Amniotic epithelial cell (primary cell): ENCODE measurements around the gene GPAT3.

Experiments
- DNase-seq: peaks from one replicate; pipeline ENCODE4 v3.0.0-alpha.2; 2010; ENCODE audit warnings: low read depth

The GPAT3 gene

DNA sequence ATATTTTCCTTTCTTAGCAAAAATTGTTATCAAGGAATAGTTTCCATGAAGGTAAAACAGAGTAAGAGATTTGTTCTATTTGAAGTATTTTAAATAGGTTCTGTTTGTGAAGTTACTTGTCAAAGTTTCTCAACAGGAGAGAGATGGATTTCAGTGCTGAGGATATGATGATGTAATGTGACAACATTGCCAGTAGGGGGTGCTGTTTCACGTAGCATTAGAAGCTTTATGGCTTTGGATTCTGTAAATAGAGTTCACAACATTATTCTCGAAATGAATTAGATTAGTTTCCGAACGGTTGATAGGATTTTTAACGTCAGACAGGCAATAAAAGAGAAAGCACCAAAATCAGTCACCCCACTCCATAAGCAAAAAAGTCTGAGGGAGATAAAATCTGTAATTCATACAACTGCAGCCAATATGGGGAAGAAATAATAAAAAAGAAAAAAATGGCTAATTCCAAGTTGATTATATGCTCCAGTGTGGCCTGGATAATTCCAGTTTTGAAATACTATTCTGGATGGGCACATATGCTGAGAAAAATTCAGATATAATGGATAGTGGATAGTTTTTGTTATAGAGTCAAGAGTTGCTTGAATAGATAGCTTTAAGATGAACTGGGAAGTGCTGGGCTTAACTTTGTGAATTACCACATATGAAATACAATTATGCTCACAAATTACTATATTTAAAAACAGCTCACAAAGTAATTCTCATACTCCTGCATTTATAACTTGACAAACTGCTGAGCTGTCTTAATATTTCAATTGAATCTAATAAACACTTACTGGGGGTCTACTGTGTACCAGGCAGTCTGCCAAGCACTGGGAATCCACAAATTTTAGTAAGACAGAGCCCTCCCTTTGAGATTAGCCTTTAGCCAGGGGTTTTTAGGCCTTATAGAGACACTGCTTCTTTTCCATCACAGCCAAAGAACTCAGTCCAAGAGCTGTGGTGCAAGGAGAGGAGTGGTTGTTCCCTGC, 109.1 kb downstream of the GPAT3 start:
- peak; percentile 66 for DNase-seq

DNA sequence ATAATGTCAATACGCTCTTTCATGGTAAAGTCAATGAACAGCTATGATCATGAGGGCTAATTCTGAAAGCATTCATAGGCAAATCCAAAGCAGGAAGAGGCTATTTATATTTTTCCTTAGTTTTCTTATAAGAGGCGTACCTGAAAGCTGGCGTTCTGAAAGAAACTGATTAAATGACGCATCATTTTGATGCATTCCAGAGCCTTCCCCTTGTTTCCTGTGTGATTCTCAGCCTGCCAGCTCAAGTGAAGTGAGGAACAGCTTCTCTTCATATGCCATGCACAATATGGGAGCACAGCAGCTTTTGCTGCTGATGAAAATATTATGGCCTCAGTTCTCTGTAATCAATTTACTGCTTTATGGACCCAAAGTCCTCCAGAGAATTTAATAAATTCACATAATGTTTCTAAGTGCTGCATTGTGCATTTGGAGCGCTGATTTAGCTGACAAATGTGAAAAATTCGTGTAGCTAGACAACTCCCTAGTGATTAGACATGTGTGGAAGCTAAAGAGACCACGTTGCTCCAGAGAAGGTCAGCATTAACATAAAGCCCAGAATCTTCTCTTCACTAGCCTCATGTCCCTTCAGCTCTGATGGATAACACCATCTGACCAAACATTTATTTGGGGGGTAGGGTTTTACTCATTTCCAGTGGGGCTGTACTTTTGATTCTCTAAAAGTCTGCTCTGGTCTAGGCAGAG, 110.8 kb downstream of the GPAT3 start:
- peak; percentile 27 for DNase-seq

DNA sequence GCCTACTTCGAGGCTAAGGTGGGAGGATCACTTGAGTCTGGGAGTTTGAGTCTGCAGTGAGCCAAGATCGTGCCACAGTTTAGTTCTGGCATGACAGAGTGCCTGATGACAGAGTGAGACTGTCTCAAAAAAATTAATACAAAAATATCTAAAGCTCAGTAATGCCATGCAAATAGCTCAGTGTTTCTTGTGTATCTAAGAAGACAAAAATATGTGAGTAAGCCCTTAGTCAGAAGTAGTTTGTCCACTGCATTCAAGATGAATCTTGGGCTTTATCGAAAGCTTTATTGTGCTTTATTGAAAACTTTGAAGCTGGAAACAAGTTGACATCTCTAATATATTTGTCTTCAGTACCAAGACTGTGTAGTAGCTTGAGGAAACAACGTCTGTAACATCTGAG, 115.9 kb downstream of the GPAT3 start:
- DNase-seq: no peak
